HuH-7 (cell line): ENCODE data around the gene APOM.

ENCODE experiments used
- DNase-seq: peaks from one replicate; pipeline ENCODE4 v3.0.0; 2011; ENCODE audit warnings: low spot score

Gene APOM

DNA sequence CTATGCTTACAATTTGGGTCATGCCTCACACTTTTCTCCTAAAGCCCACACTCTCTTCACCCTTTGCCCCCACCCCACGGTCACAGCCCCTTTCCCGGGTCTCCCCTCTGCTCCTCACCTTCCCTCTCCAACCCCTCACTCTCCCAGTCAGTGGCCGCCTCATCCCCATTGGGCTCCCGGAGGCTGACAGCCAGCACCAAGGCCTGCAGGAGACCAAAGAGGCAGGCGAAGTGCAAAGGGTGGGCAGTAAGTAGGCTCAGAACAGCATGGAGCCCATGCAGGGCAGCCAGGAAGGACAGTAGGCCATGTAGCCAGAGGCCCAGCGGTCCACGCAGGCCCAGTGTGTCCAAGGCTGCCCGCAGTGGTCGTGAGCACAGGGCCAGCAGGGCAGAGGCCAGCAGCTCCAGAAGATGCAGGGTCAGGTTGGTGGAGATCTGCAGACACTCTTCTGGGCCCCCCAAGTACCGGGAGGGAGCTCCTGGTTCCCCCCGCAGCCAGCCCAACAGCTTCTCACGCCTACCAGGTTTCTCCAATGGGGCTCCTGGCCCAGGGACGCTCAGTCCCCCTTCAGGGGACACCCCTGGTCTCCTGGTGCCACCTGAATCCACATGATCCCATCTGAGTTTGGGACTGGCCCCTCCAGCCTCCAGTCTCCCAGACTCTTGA lies 3.4 kb downstream of the APOM start:
- no peak for DNase-seq

DNA sequence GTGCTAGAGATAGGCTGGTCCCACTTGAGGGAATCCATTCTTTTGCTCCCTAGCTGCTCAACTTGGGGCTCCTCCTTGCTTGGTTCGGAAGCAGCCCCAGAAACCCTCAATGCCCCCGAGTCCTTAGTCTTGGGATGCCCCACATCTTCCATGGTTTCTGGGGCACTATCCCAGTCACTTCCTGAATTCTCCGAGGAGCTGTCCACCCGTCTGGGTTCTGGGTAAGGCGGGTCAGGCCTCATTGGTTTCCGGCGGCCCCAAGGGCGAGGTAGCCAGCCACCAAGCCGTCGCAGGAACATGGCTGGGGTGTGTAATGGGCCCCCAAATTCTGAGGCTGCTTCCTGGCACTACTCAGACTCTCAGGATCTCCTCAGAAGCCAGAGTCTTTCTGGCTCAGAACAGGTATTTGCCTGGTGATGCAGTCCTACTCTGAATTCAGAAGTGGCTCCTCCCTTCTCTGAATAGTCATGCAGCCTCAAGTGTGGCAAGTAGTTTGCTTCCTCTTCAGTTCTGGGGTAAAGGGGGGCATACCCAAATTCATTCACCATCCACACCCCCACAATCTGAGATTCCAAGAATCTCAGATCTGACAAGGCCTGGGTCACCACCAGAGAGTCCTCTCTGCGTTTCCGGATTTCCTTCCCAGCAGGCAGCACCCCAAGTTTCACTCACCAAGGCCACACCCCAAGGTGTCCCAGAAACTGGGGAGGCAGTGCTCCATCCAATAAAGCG lies 4.1 kb downstream of the APOM start:
- no peak for DNase-seq

DNA sequence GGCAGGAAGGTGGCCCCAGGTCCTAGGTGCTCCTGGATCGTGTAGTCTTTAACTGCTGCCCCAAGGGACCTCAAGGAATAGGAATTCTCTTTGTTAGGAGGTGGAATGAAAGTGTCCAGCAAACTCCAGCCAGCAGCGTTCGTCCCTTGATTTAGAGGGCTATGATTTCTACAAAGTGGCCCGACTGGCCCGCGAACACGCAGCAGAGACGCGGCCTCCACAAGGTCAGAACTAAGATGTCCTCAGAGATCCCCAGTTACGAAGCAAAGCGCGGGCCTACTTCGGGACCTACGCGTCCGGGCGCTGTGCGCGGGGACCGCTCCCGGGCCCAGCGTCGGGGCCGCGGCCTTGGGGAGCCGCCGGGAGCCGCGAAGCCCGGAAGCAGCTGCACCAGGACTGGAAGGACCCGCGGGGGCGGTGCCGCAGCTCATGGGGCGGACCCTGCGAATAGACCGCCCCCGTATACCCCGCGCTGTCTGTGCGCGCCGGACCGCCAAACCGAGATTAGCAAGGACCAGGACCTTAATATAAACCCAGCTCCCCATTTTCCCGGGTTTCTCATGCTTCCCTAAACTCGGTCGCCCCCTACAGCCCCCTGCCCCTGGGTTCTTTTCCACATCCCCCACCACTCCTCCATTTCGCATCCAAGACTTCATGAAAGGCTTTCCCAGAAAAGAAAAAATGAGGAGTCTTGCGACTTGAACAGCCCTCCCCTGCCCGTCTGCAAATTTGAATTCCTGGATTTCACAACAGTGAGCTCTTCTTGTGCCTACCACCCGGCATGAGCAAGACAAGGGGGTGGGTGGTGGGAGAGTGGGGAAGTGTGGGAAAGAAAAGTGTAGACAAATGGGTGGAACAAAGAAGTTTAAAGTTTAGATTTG lies 4.9 kb downstream of the APOM start, which contains the start of gene C6orf47:
C6orf47 (minus strand) TSS at position 398 of the 881 bp plus-strand sequence. CDS start 831 bp downstream, outside the sequence.
- DNase-seq = peak; percentile 80

DNA sequence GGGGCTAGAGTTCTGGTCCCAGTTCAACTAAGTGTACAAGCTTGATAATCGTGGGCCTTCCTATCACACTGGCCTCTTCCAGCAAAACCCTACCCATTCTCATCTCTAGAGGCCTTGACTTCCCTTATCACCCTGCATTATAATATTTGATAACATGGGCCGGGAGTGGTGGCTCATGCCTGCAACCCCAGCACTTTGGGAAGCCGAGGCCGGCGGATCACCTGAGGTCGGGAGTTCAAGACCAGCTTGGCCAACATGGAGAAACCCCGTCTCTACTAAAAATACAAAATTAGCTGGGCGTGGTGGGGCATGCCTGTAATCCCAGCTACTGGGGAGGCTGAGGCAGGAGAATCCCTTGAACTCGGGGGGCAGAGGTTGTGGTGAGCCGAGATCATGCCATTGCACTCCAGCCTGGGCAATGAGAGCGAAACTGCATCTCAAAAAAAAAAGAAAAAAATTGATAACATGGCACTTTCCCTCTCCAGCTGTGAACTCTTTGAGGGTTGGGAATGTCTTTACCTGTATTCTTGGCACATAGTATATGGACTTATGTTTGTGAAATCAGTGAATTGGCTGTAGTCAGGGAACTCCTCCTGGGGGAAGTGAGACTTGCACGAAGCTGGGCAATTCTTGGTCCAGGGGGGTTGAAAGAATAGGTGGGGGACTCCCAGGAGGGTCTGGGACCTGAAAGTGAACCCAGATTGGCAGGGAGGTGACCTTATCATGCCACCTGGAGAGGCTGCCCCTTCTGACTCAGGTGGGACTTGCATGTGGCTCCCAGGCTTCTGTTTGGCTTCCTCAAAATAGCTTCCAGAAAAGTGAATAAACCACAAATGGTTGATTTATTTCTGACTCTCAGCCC lies 5.8 kb downstream of the APOM start:
- DNase-seq = no peak

DNA sequence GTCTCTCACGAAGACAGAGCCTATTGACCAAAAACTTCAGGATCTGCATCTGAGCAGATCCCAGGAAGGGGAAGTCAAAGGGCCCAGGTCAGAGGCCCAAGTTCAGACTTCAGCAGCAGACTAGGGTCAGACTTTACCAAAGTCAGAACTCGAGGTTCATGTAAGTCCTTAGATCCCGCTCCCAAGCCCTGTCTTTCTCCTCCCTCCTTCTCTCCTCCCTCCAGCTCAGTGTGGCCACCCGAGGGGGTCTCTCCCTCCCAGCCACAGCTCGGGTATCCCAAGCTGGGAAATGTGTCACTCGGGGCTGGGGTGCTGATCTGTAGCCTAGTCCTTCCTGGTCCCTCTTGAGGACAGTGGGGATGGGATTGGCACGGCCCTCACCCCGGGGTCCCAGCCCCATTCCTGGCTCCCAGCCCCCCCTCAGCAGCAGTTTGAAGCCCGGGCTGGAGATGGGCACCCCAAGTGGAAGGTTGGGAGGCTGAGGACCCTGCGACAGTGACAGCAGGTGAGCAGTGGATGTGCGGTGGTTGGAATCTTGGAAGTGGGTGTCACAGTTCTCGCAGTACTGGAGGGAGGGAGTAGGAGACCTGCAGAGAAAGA lies 6.5 kb downstream of the APOM start:
- no peak for DNase-seq

DNA sequence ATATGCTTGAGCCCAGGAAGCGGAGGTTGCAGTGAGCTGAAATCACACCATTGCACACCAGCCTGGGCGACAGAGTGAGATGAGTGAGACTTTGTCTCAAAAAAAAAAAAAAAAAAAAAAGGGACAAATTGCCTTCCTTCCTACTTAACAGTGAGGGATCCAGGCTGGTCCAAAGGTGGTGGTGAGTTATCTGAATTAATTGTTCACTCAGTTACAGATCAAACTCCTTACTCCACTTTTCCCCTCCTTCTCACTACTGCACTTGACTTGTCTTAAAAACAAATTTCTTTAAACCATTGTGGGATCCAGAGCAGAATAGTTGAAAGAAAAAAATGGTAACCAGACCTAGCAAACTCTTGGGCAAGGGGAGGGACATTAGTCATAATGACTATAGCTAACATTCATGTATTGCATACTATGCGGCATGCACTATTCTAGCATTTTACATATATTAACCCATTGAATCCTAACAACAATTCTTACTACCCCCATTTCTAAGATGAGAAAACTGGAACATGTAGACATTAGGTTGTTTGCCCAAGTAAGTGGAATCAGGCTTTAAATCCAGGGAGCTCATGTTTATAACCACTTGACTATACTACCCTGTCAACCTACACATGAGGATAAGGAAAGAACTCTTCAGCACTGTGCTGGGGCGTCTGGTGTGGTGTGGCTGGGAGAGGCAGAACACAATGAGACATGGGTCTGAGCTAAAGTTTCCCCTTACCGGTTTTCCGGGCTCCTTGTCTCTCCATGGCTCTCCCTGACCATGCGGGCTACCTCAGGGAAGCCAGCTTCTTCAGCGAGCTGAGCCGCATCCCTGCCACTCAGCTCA lies 7.6 kb downstream of the APOM start:
- no peak for DNase-seq

DNA sequence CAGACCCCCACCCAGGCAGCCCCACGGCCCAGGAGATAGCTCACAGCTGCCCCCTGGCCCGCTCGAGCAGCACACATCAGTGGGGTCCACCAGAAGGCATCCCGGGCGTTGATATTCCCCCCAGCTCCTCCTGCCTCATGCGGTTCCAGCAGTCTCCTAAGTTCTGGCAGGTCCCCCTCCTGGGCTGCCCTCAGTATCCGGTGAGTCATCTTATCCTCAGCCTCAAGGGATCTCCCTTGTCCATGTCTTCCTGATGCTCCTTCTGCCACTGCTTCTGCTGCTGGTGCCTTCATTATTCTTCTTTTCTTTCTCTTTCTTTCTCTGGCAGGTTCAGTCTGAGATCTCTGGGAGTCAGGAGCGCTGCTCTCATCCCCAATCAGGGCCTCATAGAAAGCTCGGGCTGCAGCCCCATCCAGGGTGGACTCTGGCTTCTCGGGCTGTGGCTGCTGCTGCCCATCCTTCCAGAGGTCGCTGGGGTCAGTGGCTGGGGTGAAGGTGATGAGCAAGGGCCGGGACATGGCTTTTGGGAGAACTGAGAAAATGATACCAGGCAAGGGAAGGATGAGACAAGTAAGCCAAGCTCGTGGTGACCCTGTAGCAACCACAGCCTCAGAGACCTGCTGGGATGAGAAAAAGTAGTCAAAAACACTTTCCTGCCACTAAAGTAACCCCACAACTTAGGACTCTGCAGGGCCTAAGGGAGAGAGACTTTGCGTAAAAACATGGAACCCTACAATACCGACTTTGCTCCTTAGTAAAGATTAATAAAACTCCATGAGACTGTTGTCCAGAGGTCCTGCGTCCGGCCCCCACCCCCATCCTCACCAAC lies 8.5 kb downstream of the APOM start:
- DNase-seq = no peak

DNA sequence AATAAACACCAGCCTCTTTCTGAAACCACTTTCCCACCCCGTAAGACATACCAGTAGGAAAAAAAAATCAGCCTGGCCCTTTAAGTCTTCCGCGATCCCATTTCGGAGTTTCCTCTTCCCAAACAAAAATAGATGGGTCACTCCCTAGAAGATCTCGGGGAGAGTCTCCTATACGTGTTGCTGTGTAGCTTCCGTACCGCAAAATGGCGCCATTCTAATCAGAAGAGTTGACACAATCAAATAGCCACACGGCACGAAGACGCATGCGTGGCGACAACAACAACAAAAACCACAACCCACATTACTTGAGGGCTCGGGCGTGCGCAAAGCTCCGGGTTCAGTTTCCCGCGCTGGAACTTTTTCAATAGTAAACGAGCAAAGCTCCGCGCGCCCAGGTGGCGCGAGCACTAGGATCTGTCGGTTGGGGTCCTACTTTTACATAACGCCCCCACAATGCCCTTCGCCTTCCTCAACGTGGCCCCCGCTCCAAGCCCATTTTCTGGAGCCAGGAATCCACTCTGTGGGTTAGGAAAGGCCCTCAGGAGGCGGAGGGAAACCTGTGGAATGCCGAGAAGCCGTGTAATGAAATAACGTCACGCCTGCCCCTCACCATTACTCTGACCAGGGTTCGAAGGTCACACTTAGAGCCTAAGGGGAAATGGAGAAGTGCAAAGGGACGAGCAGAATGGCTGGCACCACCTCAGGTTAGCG lies 9.3 kb downstream of the APOM start, which contains the start of gene GPANK1:
GPANK1 (minus strand) TSS at position 208 of the 711 bp plus-strand sequence. CDS start 519 bp downstream, outside the sequence.
- peak; percentile 51 for DNase-seq

DNA sequence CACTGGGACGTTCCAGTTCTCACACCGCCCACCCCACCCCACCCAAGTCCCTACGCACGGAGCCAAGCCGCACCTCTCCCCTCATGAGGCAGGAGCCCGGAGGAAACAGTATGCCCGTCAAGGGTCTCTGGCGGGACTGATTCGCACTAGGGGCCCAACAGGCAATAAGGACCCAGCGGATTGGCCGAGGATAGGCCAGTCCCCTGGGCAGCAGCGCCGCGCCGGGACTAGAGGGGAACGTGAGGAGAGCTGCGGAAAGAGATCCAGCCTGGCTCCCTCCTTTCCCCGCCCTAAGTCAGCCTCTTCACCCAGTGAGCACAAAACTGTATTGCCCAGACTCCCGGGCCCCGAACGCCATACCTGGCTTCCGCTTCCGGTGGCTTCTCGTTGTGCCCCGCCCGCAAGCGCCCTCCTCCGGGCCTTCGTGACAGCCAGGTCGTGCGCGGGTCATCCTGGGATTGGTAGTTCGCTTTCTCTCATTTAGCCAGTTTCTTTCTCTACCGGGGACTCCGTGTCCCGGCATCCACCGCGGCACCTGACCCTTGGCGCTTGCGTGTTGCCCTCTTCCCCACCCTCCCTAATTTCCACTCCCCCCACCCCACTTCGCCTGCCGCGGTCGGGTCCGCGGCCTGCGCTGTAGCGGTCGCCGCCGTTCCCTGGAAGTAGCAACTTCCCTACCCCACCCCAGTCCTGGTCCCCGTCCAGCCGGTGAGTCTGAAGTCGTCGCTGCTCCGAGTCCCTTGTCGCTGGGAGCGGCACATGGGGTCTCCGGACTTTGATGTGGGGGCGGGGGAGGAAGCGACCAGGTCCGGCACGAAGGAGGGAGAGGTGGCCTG lies 10.0 kb downstream of the APOM start, which contains the start of gene CSNK2B:
CSNK2B (plus strand) TSS at position 580 of the 836 bp plus-strand sequence. CDS start 752 bp downstream, outside the sequence.
- DNase-seq = peak; percentile 90

DNA sequence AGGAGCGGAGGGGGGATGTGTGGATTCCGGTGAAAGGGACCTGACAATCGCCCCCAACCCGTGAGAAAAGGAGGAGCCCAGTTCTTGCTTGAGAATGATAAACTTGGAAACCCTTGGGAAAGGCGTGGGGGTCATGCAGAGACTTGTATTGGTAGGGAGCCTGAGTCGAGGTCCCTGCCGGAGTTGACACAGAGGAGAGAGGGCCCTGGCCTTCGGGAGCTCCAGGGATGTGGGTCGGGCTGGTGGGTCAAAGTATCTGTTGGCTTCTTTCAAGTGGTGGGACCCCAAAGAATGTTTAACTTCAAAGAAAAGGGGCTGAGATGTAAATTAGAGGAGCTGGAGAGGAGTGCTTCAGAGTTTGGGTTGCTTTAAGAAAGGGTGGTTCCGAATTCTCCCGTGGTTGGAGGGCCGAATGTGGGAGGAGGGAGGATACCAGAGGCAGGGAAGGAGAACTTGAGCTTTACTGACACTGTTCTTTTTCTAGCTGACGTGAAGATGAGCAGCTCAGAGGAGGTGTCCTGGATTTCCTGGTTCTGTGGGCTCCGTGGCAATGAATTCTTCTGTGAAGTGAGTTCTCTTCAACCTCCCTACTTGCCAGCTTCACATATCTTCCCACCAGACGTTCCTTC lies 10.8 kb downstream of the APOM start:
- DNase-seq = no peak

DNA sequence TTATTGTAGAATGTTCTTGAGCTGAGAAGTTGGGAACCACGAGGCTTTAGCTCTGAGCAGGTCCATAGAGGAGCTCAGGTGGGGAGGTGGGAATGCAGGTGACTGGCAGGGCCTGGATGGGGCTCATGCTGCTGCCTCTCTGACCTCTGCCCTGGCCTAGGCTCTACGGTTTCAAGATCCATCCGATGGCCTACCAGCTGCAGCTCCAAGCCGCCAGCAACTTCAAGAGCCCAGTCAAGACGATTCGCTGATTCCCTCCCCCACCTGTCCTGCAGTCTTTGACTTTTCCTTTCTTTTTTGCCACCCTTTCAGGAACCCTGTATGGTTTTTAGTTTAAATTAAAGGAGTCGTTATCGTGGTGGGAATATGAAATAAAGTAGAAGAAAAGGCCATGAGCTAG lies 14.0 kb downstream of the APOM start, which contains the start of gene LY6G5B:
LY6G5B (plus strand) TSS at position 301 of the 400 bp plus-strand sequence. CDS start 975 bp downstream, outside the sequence.
- DNase-seq = no peak

DNA sequence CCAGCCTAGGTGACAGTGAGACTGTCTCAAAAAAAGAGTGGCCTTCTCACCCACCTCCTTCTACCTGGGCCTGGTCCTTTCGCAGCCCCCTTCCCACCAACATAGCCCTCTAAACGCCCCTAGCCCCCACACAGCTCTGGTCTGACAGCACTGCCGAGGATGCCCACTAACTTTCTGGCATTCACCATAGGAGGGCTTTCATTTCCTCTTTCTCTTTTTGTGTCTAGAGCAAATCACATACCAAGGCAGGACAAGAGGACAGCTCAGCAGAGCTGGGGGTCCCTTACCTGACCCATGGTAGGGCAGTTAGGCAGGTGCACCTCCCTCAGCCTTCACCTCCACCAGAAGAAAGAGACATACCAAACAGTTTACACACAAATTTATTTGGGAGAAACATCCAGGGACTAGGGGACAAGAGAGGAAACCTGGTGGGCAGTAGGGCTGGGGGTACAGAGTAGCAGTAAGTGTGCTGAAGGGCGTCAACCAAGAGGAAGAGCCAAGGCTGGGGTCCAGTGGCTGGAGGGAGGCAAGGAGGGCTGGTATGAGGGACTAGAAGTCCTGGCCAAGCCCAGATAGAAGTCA lies 20.7 kb downstream of the APOM start:
- DNase-seq = no peak

DNA sequence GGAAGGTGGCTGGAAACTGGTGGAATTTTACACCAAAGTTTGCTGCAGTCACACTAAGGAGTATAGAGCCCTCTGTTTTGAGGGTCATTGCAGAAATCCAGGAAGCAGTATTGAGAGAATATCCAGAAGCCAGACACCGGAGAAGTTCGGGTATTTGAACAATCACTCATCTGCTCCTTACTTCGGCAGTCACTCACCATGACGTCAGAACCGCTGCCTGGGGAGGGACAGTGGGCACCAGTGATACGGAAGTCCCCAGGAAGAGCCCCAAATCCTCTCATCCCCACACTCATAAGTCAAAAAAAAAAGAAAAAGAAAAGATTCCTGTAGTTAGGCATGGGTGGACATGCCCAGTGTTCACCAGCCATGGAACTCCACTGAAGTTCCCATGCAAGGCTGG lies 21.2 kb downstream of the APOM start:
- DNase-seq = no peak

DNA sequence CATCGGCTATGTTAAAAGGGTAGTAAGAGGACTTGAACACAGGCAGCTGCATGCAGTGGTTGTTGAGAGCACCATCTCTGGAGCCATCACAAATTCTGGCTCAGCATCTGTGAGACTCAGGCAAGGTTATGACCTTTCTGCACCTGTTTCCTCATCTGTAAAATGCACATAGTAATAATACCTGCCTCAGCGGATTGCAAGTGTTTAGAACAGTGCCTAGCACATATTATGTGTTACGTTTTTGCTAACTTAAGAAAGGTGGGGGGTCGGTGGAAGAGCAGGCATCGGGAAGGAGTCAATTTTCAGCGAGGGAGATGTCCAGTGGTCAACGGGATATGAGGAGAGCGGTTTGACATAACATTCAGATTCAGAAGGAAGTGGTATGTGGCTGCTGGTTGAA lies 22.3 kb downstream of the APOM start:
- no peak for DNase-seq

DNA sequence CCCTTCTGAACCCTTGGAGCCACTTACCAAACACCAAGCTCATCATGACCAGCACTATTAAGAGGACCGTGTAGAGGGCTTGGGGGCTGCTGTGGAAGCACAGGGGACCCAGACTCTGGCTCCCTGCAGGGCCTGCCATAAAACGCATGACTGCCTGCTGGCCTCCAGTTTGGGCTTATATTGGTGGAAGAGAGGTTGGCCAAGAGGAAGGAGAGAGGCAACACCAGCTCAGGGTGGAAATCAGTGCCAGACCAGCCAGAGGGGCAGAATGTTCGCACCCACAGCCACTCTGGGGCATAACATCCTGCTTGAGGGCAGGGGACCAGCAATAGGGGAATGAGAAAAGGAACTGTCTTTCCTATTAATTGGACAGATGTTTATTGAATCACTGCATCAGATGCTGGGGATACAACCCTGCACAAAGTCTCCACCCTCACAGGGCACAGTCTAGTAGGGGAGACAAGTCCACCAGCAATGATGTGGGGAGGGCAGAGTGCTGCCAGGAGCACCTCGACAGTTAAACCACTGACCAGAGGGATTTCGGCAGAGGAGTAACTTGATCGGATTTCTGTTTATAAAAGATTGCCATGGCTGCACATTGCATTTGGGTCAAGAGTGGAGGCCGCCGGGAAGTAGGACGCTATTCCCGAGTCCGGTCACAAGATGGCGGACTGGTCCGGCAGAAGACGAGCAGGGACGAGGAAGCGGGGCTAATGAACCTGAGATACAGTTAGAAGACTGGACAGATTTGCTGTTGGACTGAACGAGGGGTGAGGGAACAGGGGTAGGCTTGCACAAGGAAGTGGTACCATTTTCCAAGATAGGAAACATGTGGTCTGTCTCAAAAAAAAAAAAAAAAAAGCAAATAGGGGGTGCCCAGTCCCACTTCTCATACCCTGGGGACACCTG lies 24.8 kb downstream of the APOM start, which contains the start of gene LY6G5C:
LY6G5C (minus strand) TSS at position 842 of the 909 bp plus-strand sequence; CDS start at position 148, 694 bp downstream.
- DNase-seq = peak; percentile 73
